ENCODE measurements around the gene IRAK2.

IRAK2 gene

GRCh38 chr3:10248184-10248983 lies 83.7 kb downstream of the IRAK2 start, which contains the start of gene TATDN2:
TSS of gene TATDN2 (plus strand) at chr3:10248459. CDS start at chr3:10249201, 742 bp downstream.
- Histone ChIP-seq H3K27ac (peak within 1 kb of the TSS; percentile 83 to 93), H3K4me3 (peak within 1 kb of the TSS; percentile 89)
- DNase-seq (ENCODE audit: low spot score), result peak; percentile 97
- TF ChIP-seq CTCF (IDR thresholded peaks at IDR 0.05), result no peak

GRCh38 chr3:10248984-10249748 lies 84.4 kb downstream of the IRAK2 start:
- DNase-seq (ENCODE audit: low spot score), result peak; percentile 78
- Histone ChIP-seq H3K4me3 (peak overlapping the region; percentile 89), H3K27ac (peak overlapping the region; percentile 83 to 93)
- TF ChIP-seq CTCF (IDR thresholded peaks at IDR 0.05), result no peak

GRCh38 chr3:10249833-10250232 lies 85.1 kb downstream of the IRAK2 start:
- no peak for TF ChIP-seq CTCF (IDR thresholded peaks at IDR 0.05)
- H3K4me3 ChIP-seq, result peak overlapping the region; percentile 89
- DNase-seq (ENCODE audit: low spot score), result no peak
- peak overlapping the region; percentile 83 to 93 for H3K27ac ChIP-seq

GRCh38 chr3:10251006-10251405 lies 86.3 kb downstream of the IRAK2 start:
- Histone ChIP-seq H3K27ac (no peak overlapping the region), H3K4me3 (peak overlapping the region; percentile 89)
- TF ChIP-seq CTCF (IDR thresholded peaks at IDR 0.05), result no peak
- no peak for DNase-seq (ENCODE audit: low spot score)

GRCh38 chr3:10253731-10254130 lies 89.0 kb downstream of the IRAK2 start:
- DNase-seq (ENCODE audit: low spot score), result no peak
- Histone ChIP-seq H3K27ac (no peak overlapping the region), H3K4me3 (no peak overlapping the region)
- TF ChIP-seq CTCF (IDR thresholded peaks at IDR 0.05), result no peak

GRCh38 chr3:10255835-10256234 lies 91.1 kb downstream of the IRAK2 start:
- no peak for TF ChIP-seq CTCF (IDR thresholded peaks at IDR 0.05)
- Histone ChIP-seq H3K4me3 (no peak overlapping the region), H3K27ac (no peak overlapping the region)
- DNase-seq (ENCODE audit: low spot score), result no peak
